ENCODE measurements around the gene CDKL2. TPM values are rescaled to one million over a fixed set of nuclear protein-coding genes. Genes with fewer than 3 reads are reported as not detected.

CDKL2 gene
- 3.9 and 4.1 TPM in 2 replicates for total RNA-seq

DNA sequence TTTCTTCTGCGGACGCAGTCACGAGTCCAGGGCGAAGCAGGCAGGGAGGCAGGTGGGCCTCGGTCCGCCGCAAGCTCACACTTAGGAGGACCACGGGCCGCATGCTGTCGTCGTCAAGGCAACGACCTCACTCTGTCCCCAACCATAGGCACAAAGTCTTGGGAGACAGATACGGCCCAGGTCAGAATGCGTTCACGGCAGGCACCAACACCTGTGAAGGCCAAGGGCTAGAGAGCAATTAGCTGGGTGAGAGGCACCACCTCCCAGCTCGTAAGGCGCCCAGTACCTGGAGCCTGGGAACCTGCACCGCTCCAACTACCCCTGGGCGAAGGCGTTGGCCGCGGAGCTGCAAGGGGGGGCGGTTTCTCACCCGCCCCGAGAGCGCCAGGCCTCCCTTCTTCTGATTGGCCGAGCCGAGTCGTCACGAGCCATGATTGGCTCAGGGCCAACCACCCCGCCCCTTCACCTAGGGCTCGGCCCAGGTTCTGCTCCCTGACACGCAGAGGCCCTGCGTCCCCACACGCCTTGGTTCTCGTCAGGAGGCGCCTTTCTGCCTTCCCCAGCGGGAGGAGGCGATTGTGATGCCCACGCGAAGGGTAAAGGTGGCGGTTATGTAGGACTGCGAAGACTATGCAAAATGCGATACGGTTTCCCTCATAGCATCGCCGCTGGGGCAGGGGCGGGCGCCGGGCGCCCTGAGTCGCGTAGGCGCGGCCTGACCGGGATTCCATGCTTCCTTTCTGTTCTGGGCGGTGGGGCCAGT lies at the start of gene CDKL2:
Gene CDKL2 (minus strand): TSS at position 355 of the 763 bp plus-strand sequence. CDS start 4,540 bp downstream, outside the sequence.
- TF ChIP-seq, protein P1, sequence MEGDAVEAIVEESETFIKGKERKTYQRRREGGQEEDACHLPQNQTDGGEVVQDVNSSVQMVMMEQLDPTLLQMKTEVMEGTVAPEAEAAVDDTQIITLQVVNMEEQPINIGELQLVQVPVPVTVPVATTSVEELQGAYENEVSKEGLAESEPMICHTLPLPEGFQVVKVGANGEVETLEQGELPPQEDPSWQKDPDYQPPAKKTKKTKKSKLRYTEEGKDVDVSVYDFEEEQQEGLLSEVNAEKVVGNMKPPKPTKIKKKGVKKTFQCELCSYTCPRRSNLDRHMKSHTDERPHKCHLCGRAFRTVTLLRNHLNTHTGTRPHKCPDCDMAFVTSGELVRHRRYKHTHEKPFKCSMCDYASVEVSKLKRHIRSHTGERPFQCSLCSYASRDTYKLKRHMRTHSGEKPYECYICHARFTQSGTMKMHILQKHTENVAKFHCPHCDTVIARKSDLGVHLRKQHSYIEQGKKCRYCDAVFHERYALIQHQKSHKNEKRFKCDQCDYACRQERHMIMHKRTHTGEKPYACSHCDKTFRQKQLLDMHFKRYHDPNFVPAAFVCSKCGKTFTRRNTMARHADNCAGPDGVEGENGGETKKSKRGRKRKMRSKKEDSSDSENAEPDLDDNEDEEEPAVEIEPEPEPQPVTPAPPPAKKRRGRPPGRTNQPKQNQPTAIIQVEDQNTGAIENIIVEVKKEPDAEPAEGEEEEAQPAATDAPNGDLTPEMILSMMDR (IDR thresholded peaks at IDR 0.05; ENCODE audit: insufficient read depth, low read length, poor library complexity, severe bottlenecking) = no peak
- Histone ChIP-seq H3K36me3 (ENCODE audit: control insufficient read depth, insufficient read depth, low read length) (no peaks in the 10 kb centered on the region), H3K27me3 (ENCODE audit: control insufficient read depth, insufficient read depth, low read length) (no peaks in the 10 kb centered on the region), H3K4me3 (ENCODE audit: low read depth, low read length) (peak within 1 kb of the TSS; percentile 65)
- peak; percentile 32 for DNase-seq (ENCODE audit: low read depth)

DNA sequence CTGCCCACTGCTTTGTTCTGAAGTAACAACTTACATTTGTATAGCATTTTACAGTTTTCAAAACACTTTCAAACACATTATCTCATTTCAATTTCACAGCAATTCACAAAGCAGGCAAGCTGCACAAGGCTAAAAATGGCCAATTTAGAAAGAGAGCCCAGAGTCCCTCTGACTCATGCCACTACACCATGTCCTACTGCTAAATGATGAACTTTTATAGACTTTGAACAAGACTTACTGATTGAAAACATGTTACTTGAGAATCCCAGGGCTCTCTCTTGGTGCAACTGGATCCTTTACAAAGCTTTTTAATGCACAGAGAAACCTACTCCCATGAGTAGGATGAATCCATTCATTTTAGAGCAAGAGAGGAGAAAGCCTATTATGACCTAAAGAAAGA lies 48.6 kb upstream of the CDKL2 start:
- Histone ChIP-seq H3K36me3 (ENCODE audit: control insufficient read depth, insufficient read depth, low read length) (no peaks in the 10 kb centered on the region), H3K27me3 (ENCODE audit: control insufficient read depth, insufficient read depth, low read length) (no peaks in the 10 kb centered on the region), H3K4me3 (ENCODE audit: low read depth, low read length) (no peak overlapping the region)
- TF ChIP-seq, protein P1 (IDR thresholded peaks at IDR 0.05; ENCODE audit: insufficient read depth, low read length, poor library complexity, severe bottlenecking) = no peak
- no peak for DNase-seq (ENCODE audit: low read depth)

DNA sequence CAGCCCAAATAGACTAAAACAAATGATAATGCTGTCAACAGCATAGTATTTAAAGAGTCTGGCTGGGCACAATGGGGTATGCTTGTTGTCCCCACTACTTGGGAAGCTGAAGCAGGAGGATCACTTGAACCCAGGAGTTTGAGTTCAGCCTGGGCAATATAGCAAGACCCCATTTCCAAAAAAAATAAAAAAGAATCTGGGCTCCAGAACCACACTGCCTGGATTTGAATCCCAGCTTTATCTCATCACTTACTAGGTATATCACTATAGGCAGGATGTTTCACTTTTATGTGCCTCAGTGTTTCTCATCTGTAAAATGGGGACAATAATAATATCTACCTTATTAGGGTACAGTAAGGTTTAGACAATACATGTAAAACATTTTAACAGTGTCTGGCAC lies 48.1 kb upstream of the CDKL2 start:
- DNase-seq (ENCODE audit: low read depth) = no peak
- Histone ChIP-seq H3K36me3 (ENCODE audit: control insufficient read depth, insufficient read depth, low read length) (no peaks in the 10 kb centered on the region), H3K27me3 (ENCODE audit: control insufficient read depth, insufficient read depth, low read length) (no peaks in the 10 kb centered on the region), H3K4me3 (ENCODE audit: low read depth, low read length) (no peak overlapping the region)
- TF ChIP-seq, protein P1 (IDR thresholded peaks at IDR 0.05; ENCODE audit: insufficient read depth, low read length, poor library complexity, severe bottlenecking) = no peak

DNA sequence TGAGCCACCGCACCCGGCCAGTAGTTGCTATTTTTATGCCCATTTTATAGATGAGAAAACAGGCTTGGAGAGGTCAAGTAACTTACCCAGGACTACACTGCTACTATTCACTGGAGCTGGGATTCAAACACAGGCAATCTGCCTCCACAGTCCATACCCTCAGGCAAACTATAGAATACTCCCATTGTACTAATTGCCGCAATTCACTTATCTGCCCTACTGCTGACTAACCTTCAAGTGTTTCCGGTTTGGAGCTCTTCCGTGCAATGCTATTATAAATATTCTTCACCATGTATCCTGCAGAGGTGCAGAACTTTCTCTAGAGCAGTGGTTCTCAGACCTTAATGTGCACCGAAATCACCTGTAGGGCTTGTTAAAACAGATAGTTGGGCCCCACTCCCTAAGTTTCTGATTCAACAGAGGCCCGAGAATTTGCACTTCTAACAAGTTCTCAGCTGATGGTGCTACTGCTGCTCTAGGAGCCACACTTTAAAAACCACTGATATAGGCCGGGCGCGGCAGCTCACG lies 44.7 kb upstream of the CDKL2 start:
- TF ChIP-seq, protein P1 (IDR thresholded peaks at IDR 0.05; ENCODE audit: insufficient read depth, low read length, poor library complexity, severe bottlenecking) = no peak
- DNase-seq (ENCODE audit: low read depth) = no peak
- no peaks in the 10 kb centered on the region for H3K27me3 ChIP-seq (ENCODE audit: control insufficient read depth, insufficient read depth, low read length)
- no peak overlapping the region for H3K4me3 ChIP-seq (ENCODE audit: low read depth, low read length)
- no peaks in the 10 kb centered on the region for H3K36me3 ChIP-seq (ENCODE audit: control insufficient read depth, insufficient read depth, low read length)

DNA sequence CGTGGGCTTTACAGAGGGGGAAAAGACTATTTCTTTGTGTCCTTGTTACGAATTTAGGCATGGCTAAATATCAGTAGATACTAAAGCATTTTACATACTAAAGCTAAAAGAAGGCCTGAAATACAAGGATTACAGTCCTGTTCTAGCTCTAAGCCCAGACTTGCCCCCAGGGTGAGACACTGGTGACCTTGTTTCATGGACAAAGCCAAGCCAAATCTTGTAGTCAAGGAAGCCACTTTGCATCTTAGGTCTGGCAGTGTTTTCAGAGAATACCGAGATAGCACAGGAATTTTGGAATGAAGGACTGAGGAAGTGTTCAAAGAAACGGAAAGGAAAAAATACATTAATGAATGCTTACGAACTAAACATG lies 43.6 kb upstream of the CDKL2 start:
- no peaks in the 10 kb centered on the region for H3K36me3 ChIP-seq (ENCODE audit: control insufficient read depth, insufficient read depth, low read length)
- TF ChIP-seq, protein P1 (IDR thresholded peaks at IDR 0.05; ENCODE audit: insufficient read depth, low read length, poor library complexity, severe bottlenecking) = no peak
- DNase-seq (ENCODE audit: low read depth) = no peak
- no peaks in the 10 kb centered on the region for H3K27me3 ChIP-seq (ENCODE audit: control insufficient read depth, insufficient read depth, low read length)
- peak overlapping the region; percentile 99 for H3K4me3 ChIP-seq (ENCODE audit: low read depth, low read length)
